Astrocyte of the spinal cord (primary cell): ENCODE measurements around the gene CC2D1A.
A peak's percentile ranks its signal among the peaks of the same experiment; 100 is the strongest.

Experiments used
- DNase-seq: peaks from one replicate; pipeline ENCODE4 v3.0.0; 2011; ENCODE audit warnings: low read depth, low spot score
- H3K4me3 ChIP-seq: 2 replicates; pipeline ENCODE4 v1.5.1; 2011; ENCODE audit warnings: low read depth, mild to moderate bottlenecking, low read length, moderate library complexity
- in situ Hi-C: cut with HindIII; loops from 2 replicates; pipeline ENCODE4 v1.10.0; 2017; ENCODE audit warnings: low sequenced_read_pairs
- TF ChIP-seq, protein P1 (sequence below): IDR thresholded peaks from 2 replicates; pipeline ENCODE4 v1.5.1; 2012; ENCODE audit warnings: low read depth, mild to moderate bottlenecking, low read length, inconsistent platforms

CC2D1A gene

DNA sequence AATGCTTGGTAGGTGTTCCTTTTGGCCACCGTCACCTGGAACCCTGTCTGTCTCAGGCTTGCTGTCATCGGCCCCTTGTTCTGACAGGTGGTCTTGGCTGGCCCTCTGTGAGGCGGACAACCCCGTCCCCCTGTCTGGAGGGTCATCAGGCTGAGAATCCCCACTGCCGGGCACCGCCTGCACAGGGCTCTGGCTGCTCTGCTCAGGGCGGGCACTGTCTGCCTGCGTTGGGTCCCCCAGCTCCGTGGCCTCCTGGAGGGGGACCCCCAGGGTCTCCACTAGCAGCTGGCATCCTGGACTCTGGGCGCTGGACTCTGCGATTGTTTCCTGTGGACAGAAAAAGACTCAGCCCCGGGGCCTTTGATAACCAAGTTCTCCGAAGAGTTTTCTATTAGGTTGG, 15.9 kb upstream of the CC2D1A start:
- no peak overlapping the region for H3K4me3 ChIP-seq
- in situ Hi-C loops = loop anchor here (25.0 kb wide), 1 partner anchor 197 kb away; the partner anchor contains the start of genes C19orf67 and SAMD1
- no peak for DNase-seq
- TF ChIP-seq, protein P1, sequence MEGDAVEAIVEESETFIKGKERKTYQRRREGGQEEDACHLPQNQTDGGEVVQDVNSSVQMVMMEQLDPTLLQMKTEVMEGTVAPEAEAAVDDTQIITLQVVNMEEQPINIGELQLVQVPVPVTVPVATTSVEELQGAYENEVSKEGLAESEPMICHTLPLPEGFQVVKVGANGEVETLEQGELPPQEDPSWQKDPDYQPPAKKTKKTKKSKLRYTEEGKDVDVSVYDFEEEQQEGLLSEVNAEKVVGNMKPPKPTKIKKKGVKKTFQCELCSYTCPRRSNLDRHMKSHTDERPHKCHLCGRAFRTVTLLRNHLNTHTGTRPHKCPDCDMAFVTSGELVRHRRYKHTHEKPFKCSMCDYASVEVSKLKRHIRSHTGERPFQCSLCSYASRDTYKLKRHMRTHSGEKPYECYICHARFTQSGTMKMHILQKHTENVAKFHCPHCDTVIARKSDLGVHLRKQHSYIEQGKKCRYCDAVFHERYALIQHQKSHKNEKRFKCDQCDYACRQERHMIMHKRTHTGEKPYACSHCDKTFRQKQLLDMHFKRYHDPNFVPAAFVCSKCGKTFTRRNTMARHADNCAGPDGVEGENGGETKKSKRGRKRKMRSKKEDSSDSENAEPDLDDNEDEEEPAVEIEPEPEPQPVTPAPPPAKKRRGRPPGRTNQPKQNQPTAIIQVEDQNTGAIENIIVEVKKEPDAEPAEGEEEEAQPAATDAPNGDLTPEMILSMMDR = no peak

DNA sequence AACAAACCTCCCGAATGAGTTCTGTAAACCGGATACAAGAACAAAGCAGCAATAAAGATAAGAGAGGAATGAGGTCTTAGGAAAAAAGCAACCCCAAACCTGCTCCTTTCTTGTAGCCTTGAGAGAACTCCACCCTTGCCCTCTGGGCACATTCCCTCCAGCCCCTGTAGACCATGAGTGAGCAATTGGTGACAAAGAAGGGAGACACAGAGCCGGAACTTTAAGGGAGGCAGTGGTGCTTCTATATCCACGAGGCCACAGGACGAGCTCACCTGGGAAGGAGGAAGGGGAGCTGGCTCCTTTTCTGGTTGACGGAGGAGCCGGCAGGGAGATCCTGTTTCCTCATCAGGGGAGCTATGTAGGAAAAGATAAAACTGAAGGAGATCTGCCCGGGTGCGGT, 13.1 kb upstream of the CC2D1A start:
- H3K4me3 ChIP-seq = no peak overlapping the region
- TF ChIP-seq, protein P1 = no peak
- in situ Hi-C loops = loop anchor here (25.0 kb wide), 1 partner anchor 194 kb away; the partner anchor contains the start of genes C19orf67 and SAMD1
- no peak for DNase-seq

- in situ Hi-C loops = loop anchor here (25.0 kb wide), 1 partner anchor 193 kb away; the partner anchor contains the start of genes C19orf67 and SAMD1
- no peak for DNase-seq
- TF ChIP-seq, protein P1 = no peak
- H3K4me3 ChIP-seq = no peak overlapping the region
Observed at GRCh38 chr19:13894552-13894951, 11.4 kb upstream of the CC2D1A start.

GRCh38 chr19:13896227-13896626, 9.8 kb upstream of the CC2D1A start:
- no peak for DNase-seq
- TF ChIP-seq, protein P1 = no peak
- in situ Hi-C loops = loop anchor here (25.0 kb wide), 1 partner anchor 191 kb away; the partner anchor contains the start of genes C19orf67 and SAMD1
- no peak overlapping the region for H3K4me3 ChIP-seq

DNA sequence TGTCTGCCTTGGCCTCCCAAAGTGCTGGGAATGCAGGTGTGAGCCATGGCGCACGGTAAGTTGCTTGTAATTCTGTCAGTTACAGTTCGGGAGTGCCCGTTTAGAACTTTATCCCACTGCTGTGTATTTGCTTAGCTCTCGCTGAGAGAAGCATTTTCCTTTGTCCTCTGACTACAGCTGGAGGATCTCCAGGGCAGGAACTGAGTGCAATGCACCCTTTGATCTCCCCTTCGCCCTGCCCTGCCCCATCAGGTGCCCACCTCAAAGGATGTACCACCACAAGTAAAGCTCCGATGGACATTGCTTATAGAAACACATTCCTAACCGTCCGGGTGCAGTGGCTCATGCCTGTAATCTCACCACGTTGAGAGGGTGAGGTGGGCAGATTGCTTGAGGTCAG, 6.6 kb upstream of the CC2D1A start:
- H3K4me3 ChIP-seq = no peak overlapping the region
- in situ Hi-C loops = loop anchor here (25.0 kb wide), 1 partner anchor 188 kb away; the partner anchor contains the start of genes C19orf67 and SAMD1
- TF ChIP-seq, protein P1 = no peak
- DNase-seq = no peak

- peak; percentile 26 for DNase-seq
- TF ChIP-seq, protein P1 = no peak
- H3K4me3 ChIP-seq = no peak overlapping the region
- in situ Hi-C loops = loop anchor here (25.0 kb wide), 1 partner anchor 187 kb away; the partner anchor contains the start of genes C19orf67 and SAMD1
Observed at GRCh38 chr19:13899912-13900584, 6.0 kb upstream of the CC2D1A start.
